ENCODE data around the gene PLXNA4.

PLXNA4 gene

GRCh38 chr7:132073920-132074589 lies 502.2 kb downstream of the PLXNA4 start:
- DNase-seq, result no peak

Measured in hematopoietic multipotent progenitor cell treated with erythropoietin and hydrocortisone succinate and interleukin-3 and kit ligand, for 4 days (in vitro differentiated cells).